Stimulated activated CD4-positive, alpha-beta T cell treated with anti-CD3 and anti-CD28 coated beads, Interleukin-1b, Interleukin-23, amount 100 ng/mL, for 4 hours (primary cell): Measurements from ENCODE around the gene APP.

Source experiments
- DNase-seq, 2 donors: peaks; one replicate each; pipeline ENCODE4 v3.0.0-alpha.2; 2020; ENCODE audit warnings: low read depth in 2 of 2

The APP gene

GRCh38 chr21:26127073-26127814 is 43.3 kb downstream of the APP start:
- no peak for DNase-seq

- DNase-seq, result no peak
Observed at GRCh38 chr21:26126168-26126553, 44.4 kb downstream of the APP start.

DNA sequence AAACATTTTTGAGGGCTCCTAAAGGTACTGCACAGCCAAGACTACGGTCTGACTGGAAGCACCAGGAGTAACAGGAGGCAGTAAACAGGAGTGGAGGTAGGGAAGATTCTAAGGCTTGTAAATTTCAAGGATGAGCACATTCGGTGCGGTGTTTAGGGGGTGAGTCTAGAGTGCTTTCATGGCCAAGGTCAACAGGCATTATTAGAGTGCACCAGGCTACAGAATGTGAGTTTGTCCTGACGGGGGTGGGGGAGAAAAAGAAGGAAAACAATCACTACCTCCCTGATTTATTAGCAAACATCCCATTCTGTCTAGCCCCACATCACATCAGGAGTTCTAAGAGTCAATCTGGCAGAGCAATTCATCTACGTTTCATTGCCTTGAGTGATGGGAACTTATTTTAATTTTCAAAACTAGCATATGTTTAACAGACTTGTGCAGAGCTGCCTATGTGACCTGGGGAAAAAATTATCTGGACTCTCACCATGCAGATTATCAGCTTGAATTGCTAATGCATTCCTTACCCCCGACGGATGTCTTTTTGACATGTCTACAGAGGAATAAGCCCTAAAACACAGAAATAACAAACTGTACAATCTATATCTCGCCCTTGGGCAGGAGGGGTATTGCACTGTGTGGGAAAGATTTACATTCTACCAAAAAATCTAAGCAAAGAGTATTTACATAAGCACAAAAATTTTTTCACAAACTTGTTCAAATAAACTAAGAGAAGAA is 45.0 kb downstream of the APP start:
- no peak for DNase-seq

DNA sequence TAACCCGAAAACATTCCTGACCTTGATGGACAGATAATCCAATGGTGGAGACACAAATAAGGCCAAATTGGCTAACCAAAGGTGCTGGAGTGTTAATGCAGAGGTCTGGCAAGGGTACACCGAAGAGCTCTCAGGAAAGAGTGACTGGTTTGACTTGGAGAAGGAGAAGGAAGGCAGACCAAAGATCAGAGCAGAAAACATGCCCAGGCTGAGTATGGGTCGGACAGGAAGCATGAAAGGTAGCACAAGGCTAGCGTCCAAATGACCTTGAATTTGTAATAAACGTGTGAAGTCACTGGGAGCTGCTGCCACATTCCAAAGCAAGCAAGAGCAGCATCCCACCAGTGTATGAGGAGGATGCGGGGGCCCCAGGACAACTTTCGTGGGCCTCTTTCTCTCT is 45.7 kb downstream of the APP start:
- no peak for DNase-seq

- no peak for DNase-seq
Observed at GRCh38 chr21:26124421-26124833, 46.1 kb downstream of the APP start.

GRCh38 chr21:26123012-26123411 is 47.6 kb downstream of the APP start:
- no peak for DNase-seq

DNA sequence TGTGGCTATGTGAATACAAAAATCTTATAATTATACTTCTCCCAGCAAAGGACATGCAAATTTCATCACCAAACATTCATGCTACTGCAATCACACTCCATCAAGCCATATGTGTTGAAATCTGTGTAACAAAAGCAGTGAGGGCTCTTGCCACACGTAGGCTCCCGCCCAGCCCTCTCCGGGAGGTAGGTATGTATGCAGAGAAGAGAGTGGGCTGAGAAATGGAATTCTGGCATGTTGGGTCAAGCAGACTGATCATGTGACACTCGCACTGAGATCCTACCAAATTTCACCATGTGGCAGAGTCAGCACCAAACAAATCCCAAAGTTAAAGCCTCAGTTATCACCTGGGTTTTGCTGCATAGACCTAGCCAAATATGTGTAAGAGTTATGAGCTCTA is 49.7 kb downstream of the APP start:
- no peak for DNase-seq

DNA sequence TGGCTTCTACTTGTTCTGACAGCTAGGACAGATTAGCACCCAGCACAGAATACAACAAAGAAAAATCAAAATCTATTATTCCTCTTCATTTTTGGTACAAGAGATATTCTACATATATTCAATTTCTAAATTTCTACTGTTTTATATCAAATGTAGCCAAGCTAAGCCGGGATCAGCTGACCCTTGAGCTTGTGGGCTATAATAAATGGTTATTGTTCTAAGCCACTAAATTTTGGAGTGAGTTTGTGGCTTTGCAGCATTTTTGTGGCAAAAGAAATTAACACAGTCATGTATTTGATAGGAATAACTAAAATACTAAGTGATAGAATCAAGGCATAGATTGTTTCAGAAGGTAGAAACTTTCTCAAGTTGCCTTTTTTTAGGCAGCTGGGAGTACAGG is 50.7 kb downstream of the APP start:
- no peak for DNase-seq

- DNase-seq, result no peak
Observed at GRCh38 chr21:26118938-26119540, 51.5 kb downstream of the APP start.

- no peak for DNase-seq
Observed at GRCh38 chr21:26117972-26118367, 52.6 kb downstream of the APP start.

DNA sequence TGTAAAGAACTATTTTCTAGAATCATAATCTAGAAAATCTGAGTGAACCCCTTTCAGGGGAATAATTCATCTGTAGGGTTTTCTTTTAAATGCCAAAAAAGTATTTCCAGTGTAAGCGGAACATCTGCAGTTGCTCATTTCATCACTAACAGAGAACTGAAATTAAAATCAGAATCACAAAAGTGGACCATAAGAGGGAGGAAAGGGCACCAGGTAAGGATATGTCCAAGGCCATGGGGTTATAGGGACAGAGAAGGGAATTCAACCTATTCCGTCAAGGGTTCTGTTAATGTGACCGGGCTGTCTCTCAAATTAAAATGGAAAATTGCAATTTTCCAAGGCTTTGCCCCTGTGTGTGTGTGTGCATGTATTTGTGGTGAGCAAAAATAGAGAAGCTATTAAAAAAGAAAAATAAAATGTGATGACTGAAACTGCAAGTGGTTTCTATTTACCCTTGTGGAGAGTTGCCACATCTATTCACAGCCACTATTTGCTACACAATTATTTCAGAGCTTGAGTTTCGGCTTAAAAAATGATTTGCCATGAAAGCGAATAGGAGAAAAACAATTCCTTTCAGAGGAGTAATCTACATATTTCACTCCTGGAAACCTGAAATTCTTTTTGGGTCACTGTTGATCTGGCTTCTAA is 53.1 kb downstream of the APP start:
- no peak for DNase-seq

- DNase-seq, result no peak
Observed at GRCh38 chr21:26116456-26117011, 54.0 kb downstream of the APP start.

GRCh38 chr21:26115899-26116298 is 54.7 kb downstream of the APP start:
- DNase-seq, result no peak

DNA sequence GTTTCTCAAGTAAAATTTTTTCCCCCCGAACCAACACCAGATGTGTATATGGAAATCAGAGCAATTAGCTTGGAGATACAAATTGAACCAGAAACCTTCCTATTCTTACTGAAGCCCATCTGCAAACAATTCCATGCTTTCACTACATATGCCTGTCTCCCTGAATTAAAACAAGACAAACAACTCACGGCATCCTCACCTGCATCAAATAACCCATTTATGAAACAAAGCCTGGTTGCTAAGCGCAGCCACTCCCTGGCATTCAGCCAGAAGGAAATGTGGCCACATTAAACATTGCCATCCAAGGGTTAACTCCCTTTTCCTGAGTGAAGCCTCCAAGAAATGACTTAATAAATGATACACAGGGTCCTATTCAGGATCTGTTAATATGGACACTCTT is 55.3 kb downstream of the APP start:
- no peak for DNase-seq

DNA sequence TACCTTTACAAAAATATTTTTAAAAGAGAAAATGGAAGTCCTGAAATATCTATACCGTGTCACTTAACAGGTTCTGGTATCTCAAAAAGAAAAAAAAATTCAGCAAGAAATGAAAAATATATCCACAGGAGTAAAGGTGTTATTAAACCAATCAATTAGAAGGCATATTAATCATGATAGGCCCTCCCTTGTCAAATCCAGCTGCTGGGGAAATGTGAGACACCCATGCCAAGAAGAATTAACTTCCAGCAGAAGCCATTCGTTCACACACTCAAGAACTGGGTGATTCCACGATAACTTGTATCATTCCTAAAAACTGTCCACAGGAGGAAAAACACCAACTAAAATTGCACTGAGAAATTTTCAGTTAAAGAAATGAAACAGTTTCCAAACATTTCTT is 57.6 kb downstream of the APP start:
- DNase-seq, result no peak

DNA sequence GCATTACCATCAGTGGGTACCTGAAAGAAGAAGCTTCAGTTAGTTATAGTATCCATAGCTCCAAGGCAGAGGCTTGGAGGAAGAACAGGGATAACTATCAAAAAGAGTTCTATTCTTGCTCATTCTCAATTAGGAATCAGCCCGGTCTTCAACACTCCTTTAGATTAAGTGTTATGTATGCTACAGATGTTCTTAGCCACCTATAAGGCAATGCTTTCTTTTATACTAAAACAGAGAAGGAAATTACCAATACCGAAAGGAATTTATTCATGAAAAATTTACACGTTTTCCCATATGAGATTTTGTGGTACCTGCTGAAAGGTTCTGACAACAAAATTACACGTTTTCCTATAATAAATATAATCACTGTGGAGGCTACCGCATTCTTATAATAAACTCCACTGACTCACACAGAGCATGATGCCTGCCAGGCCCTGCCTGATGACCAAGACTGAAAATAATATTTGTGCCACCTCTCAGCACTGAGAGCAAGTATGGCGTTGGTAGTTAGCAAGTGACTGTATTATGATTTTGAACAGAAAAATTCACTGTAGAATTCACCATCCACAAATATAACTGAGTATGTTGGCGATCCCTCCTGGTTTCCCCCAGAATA is 58.3 kb downstream of the APP start:
- no peak for DNase-seq

GRCh38 chr21:26110715-26111114 is 59.9 kb downstream of the APP start:
- no peak for DNase-seq

DNA sequence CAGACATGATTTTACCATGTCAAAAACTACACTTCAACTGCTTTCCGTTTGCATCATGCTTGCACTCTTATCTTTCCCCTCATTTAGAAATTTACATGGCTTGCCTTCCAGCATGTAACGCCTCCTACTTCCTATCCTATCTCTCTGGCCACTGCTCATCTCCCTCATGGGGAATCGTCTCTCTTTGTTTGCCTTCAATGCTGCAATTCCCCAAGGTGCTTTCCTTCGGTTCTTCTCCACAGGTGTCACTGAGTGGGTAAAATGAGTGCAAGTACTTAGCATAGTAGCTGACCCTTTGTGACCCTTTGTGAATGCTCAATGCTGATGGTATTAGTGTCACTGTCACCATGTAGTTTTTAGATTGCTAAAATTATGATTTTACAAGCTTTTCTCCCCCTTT is 63.1 kb downstream of the APP start:
- DNase-seq, result no peak

- DNase-seq, result no peak
Observed at GRCh38 chr21:26106562-26106961, 64.0 kb downstream of the APP start.

- DNase-seq, result no peak
Observed at GRCh38 chr21:26105819-26106218, 64.8 kb downstream of the APP start.

GRCh38 chr21:26100573-26100972 is 70.0 kb downstream of the APP start:
- DNase-seq, result no peak
